Pons (tissue), 1 donor: ENCODE measurements around the gene BTBD7.
"Not testable (repeated sequence)": the region's sequence is repeated elsewhere in the genome, so short reads cannot be mapped to it uniquely, and the experiment has no call there.

Experiments
- DNase-seq: peaks from one replicate; pipeline ENCODE4 v3.0.0-alpha.2; 2016; ENCODE audit warnings: low spot score

Gene BTBD7

GRCh38 chr14:93332853-93333630 lies at the start of gene BTBD7:
BTBD7 (minus strand) TSS chr14:93333036; CDS start chr14:93296051, 36,985 bp downstream.
- DNase-seq, result peak; percentile 90

GRCh38 chr14:93381644-93382043 lies 48.8 kb upstream of the BTBD7 start:
- DNase-seq, result no peak

GRCh38 chr14:93379831-93380230 lies 47.0 kb upstream of the BTBD7 start:
- DNase-seq, result no peak

- no peak for DNase-seq
Measured at GRCh38 chr14:93375673-93376156, 42.9 kb upstream of the BTBD7 start.

- peak; percentile 57 for DNase-seq
Measured at GRCh38 chr14:93369713-93370266, 37.0 kb upstream of the BTBD7 start.

- DNase-seq, result no peak
Measured at GRCh38 chr14:93368996-93369712, 36.3 kb upstream of the BTBD7 start.

- DNase-seq, result not testable (repeated sequence)
Measured at GRCh38 chr14:93354873-93355272, 22.0 kb upstream of the BTBD7 start.

- DNase-seq, result no peak
Measured at GRCh38 chr14:93348292-93348691, 15.5 kb upstream of the BTBD7 start.

GRCh38 chr14:93347850-93348249 lies 15.0 kb upstream of the BTBD7 start:
- DNase-seq, result no peak

- DNase-seq, result no peak
Measured at GRCh38 chr14:93346926-93347721, 14.3 kb upstream of the BTBD7 start, which contains the start of gene COX8C. COX8C (plus strand) TSS chr14:93347182; CDS start chr14:93347269, 87 bp downstream.

GRCh38 chr14:93343797-93344196 lies 11.0 kb upstream of the BTBD7 start:
- no peak for DNase-seq

GRCh38 chr14:93343266-93343665 lies 10.4 kb upstream of the BTBD7 start:
- DNase-seq, result peak; percentile 44

GRCh38 chr14:93337884-93338283 lies 5.0 kb upstream of the BTBD7 start:
- no peak for DNase-seq

GRCh38 chr14:93337143-93337753 lies 4.4 kb upstream of the BTBD7 start:
- DNase-seq, result no peak

GRCh38 chr14:93333631-93334103 lies 831 bp upstream of the BTBD7 start:
- DNase-seq, result no peak

- DNase-seq, result no peak
Measured at GRCh38 chr14:93332397-93332852, 411 bp downstream of the BTBD7 start.

- DNase-seq, result no peak
Measured at GRCh38 chr14:93331728-93332396, 974 bp downstream of the BTBD7 start.

GRCh38 chr14:93331002-93331727 lies 1.7 kb downstream of the BTBD7 start:
- DNase-seq, result no peak

- no peak for DNase-seq
Measured at GRCh38 chr14:93330609-93331000, 2.2 kb downstream of the BTBD7 start.
